T-cell (primary cell): ENCODE measurements around the gene POLR1C. TPM values are rescaled to one million over a fixed set of nuclear protein-coding genes. Genes with fewer than 3 reads are reported as not detected.
A peak's percentile ranks its signal among the peaks of the same experiment; 100 is the strongest.
"Not testable (repeated sequence)": the region's sequence is repeated elsewhere in the genome, so short reads cannot be mapped to it uniquely, and the experiment has no call there.

Experiments used
- ATAC-seq, 4 experiments: fragments of 200-7000 bp in 3 of 4; fragments of 150-1000 bp in 1 of 4; cut with Tn5 transposase; replicated peaks in 1 of 4; 1 replicate in 3 of 4; 2 replicates in 1 of 4; pipeline ENCODE4 v1.10.0; 2021; ENCODE audit warnings: moderate library complexity in 3 of 4, mild to moderate bottlenecking in 2 of 4, moderate number of reproducible peaks in 1 of 4
- CTCF ChIA-PET, 2 donors: fragments of 300-600 bp; sonication (Branson Sonifier 250); formaldehyde crosslinking; loops; one replicate each; lab custom pipeline; 2022; ENCODE audit warnings: antibody characterized with exemption in 2 of 2; lab: Charles Lee
- POLR2A ChIA-PET, 2 donors: fragments of 300-600 bp; sonication (Branson Sonifier 250); formaldehyde crosslinking; loops; one replicate each; lab custom pipeline; 2022; ENCODE audit warnings: antibody characterized with exemption in 2 of 2; lab: Charles Lee
- DNase-seq, 35 experiments: peaks; one replicate each; pipeline versions ENCODE4 v3.0.0 to v3.0.0-alpha.2; 2013 to 2023
- H3K27ac ChIP-seq: one replicate; pipeline ENCODE4 v1.5.1; 2013; ENCODE audit warnings: low read length
- H3K27me3 ChIP-seq, 2 experiments: replicated peaks in 1 of 2; 1 replicate in 1 of 2; 2 replicates in 1 of 2; pipeline versions ENCODE4 v1.6.1 to v1.7.0; 2013; ENCODE audit warnings: low read length in 1 of 2, mixed read lengths in 1 of 2; ENCODE audit not compliant: control insufficient read depth in 2 of 2, insufficient read depth in 2 of 2; ENCODE audit errors: extremely low read depth in 1 of 2
- H3K36me3 ChIP-seq, 2 donors: 1 replicate in 1 of 2; 2 replicates in 1 of 2; pipeline versions ENCODE4 v1.6.1 to v1.7.0; 2013; ENCODE audit warnings: low read length in 1 of 2; ENCODE audit not compliant: control insufficient read depth in 2 of 2, insufficient read depth in 1 of 2; ENCODE audit errors: extremely low read depth in 1 of 2
- H3K4me1 ChIP-seq, 2 experiments: 1 replicate in 1 of 2; 2 replicates in 1 of 2; pipeline versions ENCODE4 v1.6.1 to v1.7.0; 2013; ENCODE audit warnings: low read length in 2 of 2, mixed read lengths in 1 of 2; ENCODE audit not compliant: insufficient read depth in 2 of 2, control insufficient read depth in 1 of 2; ENCODE audit errors: extremely low read depth in 1 of 2
- H3K4me3 ChIP-seq, 2 donors: 1 replicate in 1 of 2; 2 replicates in 1 of 2; pipeline versions ENCODE4 v1.5.1 to v1.7.0; 2013; ENCODE audit warnings: mild to moderate bottlenecking in 2 of 2, low read length in 1 of 2, moderate library complexity in 1 of 2; ENCODE audit not compliant: control insufficient read depth in 1 of 2; ENCODE audit errors: extremely low read depth in 1 of 2
- H3K9me3 ChIP-seq: 2 replicates; pipeline ENCODE4 v1.7.0; 2013
- H3K27ac Mint-ChIP-seq, 2 donors: one replicate each; pipeline ENCODE4 v1.8.0; 2020 to 2021; ENCODE audit warnings: mild to moderate bottlenecking in 2 of 2, mixed read lengths in 2 of 2
- H3K27me3 Mint-ChIP-seq, 2 donors: one replicate each; pipeline ENCODE4 v1.8.0; 2021 to 2022; ENCODE audit warnings: mixed read lengths in 2 of 2
- H3K36me3 Mint-ChIP-seq: one replicate; pipeline ENCODE4 v1.8.0; 2021; ENCODE audit warnings: mixed read lengths
- H3K4me1 Mint-ChIP-seq, 3 donors: one replicate each; pipeline ENCODE4 v1.8.0; 2020 to 2022; ENCODE audit warnings: mixed read lengths in 3 of 3, mild to moderate bottlenecking in 1 of 3
- H3K4me3 Mint-ChIP-seq, 3 donors: one replicate each; pipeline ENCODE4 v1.8.0; 2020 to 2022; ENCODE audit warnings: mild to moderate bottlenecking in 3 of 3, mixed read lengths in 3 of 3, moderate library complexity in 3 of 3
- H3K9me3 Mint-ChIP-seq, 3 donors: one replicate each; pipeline ENCODE4 v1.8.0; 2020 to 2022; ENCODE audit warnings: mixed read lengths in 3 of 3
- WGBS: methylation state at CpG from one replicate; pipeline ENCODE4 v1.1.5; 2013; ENCODE audit warnings: missing lambda C conversion rate; ENCODE audit not compliant: insufficient coverage; 5-methylcytosine and 5-hydroxymethylcytosine counted together
- total RNA-seq, 35 experiments: library from RNA in 6 of 35; stranded (reverse) in 6 of 35; fragments of 120-200 nt in 1 of 35; gene quantifications; one replicate each; pipeline versions ENCODE4 v1.2.1 to v1.2.4 and lab custom pipeline; 2013 to 2026

Gene POLR1C
- total RNA-seq, 5 donors from 2014 or later (not counting 1 experiment from before 2014, with no cell fraction given) = 42.3 to 49.8 (median 46.1) TPM

- Histone ChIP-seq H3K4me1 (peaks cover 0 to 9% of the 10 kb centered on the region in 2 experiments), H3K9me3 (no peaks in the 10 kb centered on the region), H3K4me3 (no peak overlapping the region), H3K27me3 (no peaks in the 10 kb centered on the region), H3K27ac (no peak overlapping the region), H3K36me3 (peaks cover 0 to 78% of the 10 kb centered on the region in 2 donors)
- Mint-ChIP-seq H3K4me1 (peaks cover 0 to 2% (median 1%) of the 10 kb centered on the region in 3 donors), H3K4me3 (no peak overlapping the region), H3K36me3 (peaks cover 56% of the 10 kb centered on the region), H3K27me3 (no peaks in the 10 kb centered on the region), H3K27ac (no peak overlapping the region), H3K9me3 (no peaks in the 10 kb centered on the region)
- no peak for DNase-seq
- CTCF ChIA-PET = interaction anchor here in 1 of 2 donors (0.6 kb wide), 1 partner anchor 1635 kb away, joined by 3 read pairs; no protein-coding TSS in a partner anchor
- ATAC-seq = no peak
- 100% methylated on average over 2 of the region's 3 CpGs for WGBS
- POLR2A ChIA-PET = no interaction called here
These were observed 30.3 kb downstream of the POLR1C start for GRCh38 chr6:43547222-43547621.

- DNase-seq, POLR2A ChIA-PET, ATAC-seq, H3K4me1 ChIP-seq, H3K4me3 ChIP-seq, H3K27me3 ChIP-seq, H3K27me3 Mint-ChIP-seq, H3K4me3 Mint-ChIP-seq, H3K9me3 ChIP-seq, H3K27ac ChIP-seq, H3K27ac Mint-ChIP-seq, H3K9me3 Mint-ChIP-seq, H3K4me1 Mint-ChIP-seq: not testable (repeated sequence)
- peaks cover 20 to 84% of the 10 kb centered on the region in 2 donors for H3K36me3 ChIP-seq
- WGBS = no CpG with 5 or more reads among the region's 7 CpGs
- CTCF ChIA-PET = interaction anchor here in 1 of 2 donors (0.6 kb wide), 1 partner anchor 65 kb away, joined by 3 read pairs; no protein-coding TSS in a partner anchor
- H3K36me3 Mint-ChIP-seq = peaks cover 63% of the 10 kb centered on the region
These were observed 40.7 kb downstream of the POLR1C start for GRCh38 chr6:43557620-43558019.

- CTCF ChIA-PET = no interaction called here
- H3K36me3 ChIP-seq = peaks cover 21 to 85% of the 10 kb centered on the region in 2 donors
- H3K27me3 ChIP-seq = no peaks in the 10 kb centered on the region
These were observed 42.4 kb downstream of the POLR1C start for GRCh38 chr6:43559328-43559727.

GRCh38 chr6:43570876-43571441, 54.1 kb downstream of the POLR1C start:
- ChIA-PET POLR2A (interaction anchor here (0.7 to 0.8 kb wide), 2 partner anchors 18 to 689 kb away, joined by 3 to 6 read pairs; no protein-coding TSS in a partner anchor), CTCF (no interaction called here)
- WGBS = no CpG with 5 or more reads among the region's 5 CpGs
- no peak overlapping the region for H3K4me3 ChIP-seq
- H3K4me1 ChIP-seq = peaks cover 3 to 6% of the 10 kb centered on the region in 2 experiments
- Mint-ChIP-seq H3K4me3 (no peak overlapping the region), H3K36me3 (peaks cover 26% of the 10 kb centered on the region), H3K4me1 (peaks cover 12 to 17% (median 13%) of the 10 kb centered on the region in 3 donors), H3K9me3 (no peaks in the 10 kb centered on the region), H3K27ac (peak overlapping the region; percentile 7 to 17), H3K27me3 (no peaks in the 10 kb centered on the region)
- H3K9me3 ChIP-seq = no peaks in the 10 kb centered on the region
- DNase-seq = no peak
- no peak overlapping the region for H3K27ac ChIP-seq
- peaks cover 22 to 55% of the 10 kb centered on the region in 2 donors for H3K36me3 ChIP-seq
- no peak for ATAC-seq
- no peaks in the 10 kb centered on the region for H3K27me3 ChIP-seq

More at GRCh38 chr6:43559328-43559727, 42.4 kb downstream of the POLR1C start:
- Mint-ChIP-seq H3K27me3 (no peaks in the 10 kb centered on the region), H3K27ac (no peak overlapping the region), H3K36me3 (peaks cover 57% of the 10 kb centered on the region), H3K9me3 (no peaks in the 10 kb centered on the region), H3K4me3 (no peak overlapping the region), H3K4me1 (no peaks in the 10 kb centered on the region)
- Histone ChIP-seq H3K4me1 (no peaks in the 10 kb centered on the region), H3K27ac (no peak overlapping the region), H3K4me3 (no peak overlapping the region), H3K9me3 (no peaks in the 10 kb centered on the region)
- DNase-seq (no peak), ATAC-seq (no peak)
- POLR2A ChIA-PET = interaction anchor here in 1 of 2 donors (0.6 kb wide), 1 partner anchor 307 kb away, joined by 3 read pairs; no protein-coding TSS in a partner anchor

Other genes starting within 250 kb of the POLR1C start
- gene SLC22A7, start 218.8 kb upstream of the POLR1C start, total RNA-seq = not detected
- 1 to 10 TPM; 1.3 to 4.2 (median 2.8) TPM for gene CRIP3, start 208.3 kb upstream of the POLR1C start, total RNA-seq
- 10 to 100 TPM; 24.3 to 33.5 (median 26.2) TPM for gene ZNF318, start 147.4 kb upstream of the POLR1C start, total RNA-seq
- 10 to 100 TPM; 57.8 to 85.4 (median 75.5) TPM for gene ABCC10, start 89.5 kb upstream of the POLR1C start, total RNA-seq
- 1 to 10 TPM in 4 of 5 donors, under 1 TPM in 1; 0.47 to 2.1 (median 1.4) TPM for gene DLK2, start 61.5 kb upstream of the POLR1C start, total RNA-seq
- 10 to 100 TPM; 30.8 to 51.9 (median 50.6) TPM for gene TJAP1, start 39.5 kb upstream of the POLR1C start, total RNA-seq
- under 1 TPM in 3 of 5 donors, not detected in 2; 0.53 to 0.95 (median 0.76) TPM for gene LRRC73, start 6.7 kb upstream of the POLR1C start, total RNA-seq
- gene YIPF3, start 163 bp upstream of the POLR1C start, total RNA-seq = 10 to 100 TPM; 43.7 to 85.0 (median 80.0) TPM
- gene XPO5, start 58.9 kb downstream of the POLR1C start, total RNA-seq = 10 to 100 TPM; 48.2 to 51.4 (median 50.3) TPM
- 10 to 100 TPM; 14.4 to 38.5 (median 25.6) TPM for gene POLH, start 59.1 kb downstream of the POLR1C start, total RNA-seq
- 10 to 100 TPM; 58.4 to 87.0 (median 75.2) TPM for gene GTPBP2, start 112.2 kb downstream of the POLR1C start, total RNA-seq
- 10 to 100 TPM; 16.6 to 32.1 (median 28.9) TPM for gene MAD2L1BP, start 118.8 kb downstream of the POLR1C start, total RNA-seq
- not detected for gene RSPH9, start 127.9 kb downstream of the POLR1C start, total RNA-seq
- gene MRPS18A, start 170.7 kb downstream of the POLR1C start, total RNA-seq = 10 to 100 TPM; 22.9 to 34.9 (median 30.6) TPM